Ovary (tissue), 9 donors: ENCODE measurements around the gene PRELID3B. TPM values are rescaled to one million over a fixed set of nuclear protein-coding genes. Genes with fewer than 3 reads are reported as not detected.

Experiments used
- DNase-seq, 5 donors: peaks; one replicate each; pipeline ENCODE4 v3.0.0-alpha.2; 2019 to 2020
- H3K27ac ChIP-seq, 2 donors: fragments of 200-600 bp; one replicate each; pipeline versions ENCODE4 v1.5.1 to v1.8.0; 2019 to 2022
- H3K27me3 ChIP-seq: fragments of 200-600 bp; one replicate; pipeline ENCODE4 v1.8.0; 2022
- H3K36me3 ChIP-seq: fragments of 200-600 bp; sonication (generic); one replicate; pipeline ENCODE4 v1.5.1; 2019
- H3K4me1 ChIP-seq: one replicate; pipeline ENCODE4 v1.8.1; 2013; ENCODE audit warnings: mild to moderate bottlenecking, moderate library complexity; ENCODE audit not compliant: insufficient read depth
- H3K4me3 ChIP-seq: fragments of 200-600 bp; sonication (generic); one replicate; pipeline ENCODE4 v1.5.1; 2017
- H3K9me3 ChIP-seq, 2 donors: fragments of 200-600 bp in 1 of 2; sonication (generic) in 1 of 2; one replicate each; pipeline versions ENCODE4 v1.5.1 to v1.8.1; 2013 to 2019; ENCODE audit warnings: mild to moderate bottlenecking in 1 of 2, moderate library complexity in 1 of 2
- CTCF ChIP-seq, 3 donors: fragments of 450-650 bp in 2 of 3; fragments of 200-600 bp in 1 of 3; IDR thresholded peaks; one replicate each; pipeline versions ENCODE4 v1.5.1 to v1.8.0; 2016 to 2022; ENCODE audit warnings: antibody characterized with exemption in 3 of 3, mild to moderate bottlenecking in 1 of 3
- EP300 ChIP-seq: sonication (generic); formaldehyde crosslinking; IDR thresholded peaks from one replicate; pipeline ENCODE4 v1.6.1; 2017; ENCODE audit warnings: antibody characterized with exemption
- POLR2A ChIP-seq: fragments of 450-650 bp; IDR thresholded peaks from one replicate; pipeline ENCODE4 v1.6.1; 2017; ENCODE audit warnings: antibody characterized with exemption, mild to moderate bottlenecking, moderate library complexity
- WGBS, 3 donors: extraction: QIAGEN DNeasy Blood & Tissue Kit in 1 of 3; methylation state at CpG; one replicate each; pipeline versions ENCODE4 v1.1.5 to v1.1.7; 2013 to 2017; 5-methylcytosine and 5-hydroxymethylcytosine counted together
- intact Hi-C, 4 donors: fragments of 100-400 bp; cut with DNase I; formaldehyde crosslinking; loops; one replicate each; pipeline versions ENCODE4 v1.11.0 to v1.15.1; 2022 to 2023
- polyA plus RNA-seq, 2 donors: library from polyadenylated mRNA; stranded (reverse); fragments of 200-250 nt in 1 of 2; fragments of 350-450 nt in 1 of 2; fragmentation: Illumina TruSeq in 1 of 2; extraction: RNeasy Lipid Tissue Mini Kit (QIAGEN cat#74804) in 1 of 2; gene quantifications; one replicate each; pipeline ENCODE4 v1.2.3, GENCODE V29; 2013 to 2014
- total RNA-seq, 7 donors: library from RNA; depleted of rRNA in 2 of 7; stranded (reverse); fragments of >200 nt in 2 of 7; fragmentation: NEBNext Ultra II Directional in 3 of 7; extraction: Animal tissue kit (Norgen Biotek cat#: 25700) in 3 of 7; gene quantifications; one replicate each; pipeline versions ENCODE4 v1.1.0 to v1.2.4, GENCODE V29; 2016 to 2023
- donor health status: DM: no; HTN: no; CAD: no; lungs with moderate emphysema.
- donor health status: DM: no; HTN: no; CAD: no.
- donor health status: Bipolar disorder and iron deficiency.
- donor health status: DM: yes; HTN: yes; CAD: no.
- donor health status: DM: no; HTN: no; CAD: no.
- donor health status: DM: yes; HTN: yes; CAD: no.

Gene PRELID3B
- total and polyA plus RNA-seq, 9 donors = 16.8 to 40.8 (median 29.2) TPM

GRCh38 chr20:59082981-59083380 is 40.4 kb upstream of the PRELID3B start:
- Histone ChIP-seq H3K27ac (no peak overlapping the region), H3K4me1 (no peaks in the 10 kb centered on the region), H3K36me3 (no peaks in the 10 kb centered on the region), H3K27me3 (no peaks in the 10 kb centered on the region), H3K4me3 (no peak overlapping the region), H3K9me3 (peaks cover 0 to 3% of the 10 kb centered on the region in 2 donors)
- WGBS, 3 donors = 60 to 90% (median 77%) methylated on average over 1 of the region's 1 CpG
- intact Hi-C loops = no loop called here
- DNase-seq = no peak
- TF ChIP-seq EP300 (no peak), POLR2A (no peak), CTCF (IDR thresholded peaks at IDR 0.05) (no peak)

DNA sequence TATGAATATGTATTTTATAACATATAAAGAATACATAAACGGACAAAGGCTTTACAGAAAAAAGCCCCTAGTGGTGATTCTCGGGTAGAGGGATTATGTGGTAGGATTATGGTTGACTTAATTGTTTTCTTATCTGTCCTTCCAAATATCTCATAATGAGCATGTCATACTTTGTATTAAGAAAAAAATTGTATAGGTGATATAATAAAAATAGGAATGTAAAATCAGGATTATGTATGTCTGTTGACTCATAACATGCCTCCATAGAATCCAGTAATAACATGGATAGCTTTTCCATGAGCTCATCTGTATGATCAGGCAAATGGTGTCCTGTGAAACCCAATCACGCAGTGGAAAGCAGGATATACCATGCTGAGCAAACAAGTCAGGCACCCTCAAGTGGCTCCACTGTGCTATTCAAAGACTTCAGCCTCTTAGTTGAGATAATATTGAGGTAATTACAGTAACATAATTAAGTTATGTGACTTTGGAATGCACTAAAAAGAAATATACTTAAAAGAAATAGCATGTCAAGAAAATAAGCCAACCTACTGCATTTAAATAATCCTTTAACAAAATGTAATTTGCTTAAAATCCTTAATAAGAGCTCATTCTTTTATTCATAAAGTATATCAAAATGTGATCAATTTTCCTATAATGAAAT is 39.6 kb upstream of the PRELID3B start:
- 35 to 39% (median 36%) methylated on average over 3 of the region's 3 CpGs for WGBS, 3 donors
- Histone ChIP-seq H3K27ac (no peak overlapping the region), H3K4me1 (no peaks in the 10 kb centered on the region), H3K27me3 (no peaks in the 10 kb centered on the region), H3K4me3 (no peak overlapping the region), H3K36me3 (no peaks in the 10 kb centered on the region), H3K9me3 (peaks cover 0 to 3% of the 10 kb centered on the region in 2 donors)
- DNase-seq = no peak
- intact Hi-C loops = no loop called here
- no peak for TF ChIP-seq CTCF (IDR thresholded peaks at IDR 0.05)
- no peak for TF ChIP-seq POLR2A
- TF ChIP-seq EP300 = no peak

DNA sequence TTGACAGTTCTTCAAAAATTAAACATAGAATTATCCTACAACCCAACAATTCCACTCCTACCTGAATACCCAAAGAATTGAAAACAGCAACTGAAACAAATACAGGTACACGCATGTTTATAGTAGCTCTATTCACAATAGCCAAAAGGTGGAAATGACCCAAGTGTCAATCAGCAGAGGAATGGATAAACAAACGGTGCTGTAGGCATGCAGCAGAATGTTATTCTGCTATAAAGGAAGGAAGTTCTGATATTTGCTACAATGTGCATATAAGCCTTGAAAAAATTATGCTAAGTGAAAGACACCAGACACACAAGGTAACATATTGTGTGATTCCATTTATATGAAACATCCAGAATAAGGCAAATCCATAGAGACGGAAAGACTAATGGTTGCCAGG is 38.5 kb upstream of the PRELID3B start:
- WGBS, 3 donors = 63 to 69% (median 67%) methylated on average over 3 of the region's 3 CpGs
- Histone ChIP-seq H3K4me1 (no peaks in the 10 kb centered on the region), H3K27me3 (no peaks in the 10 kb centered on the region), H3K27ac (no peak overlapping the region), H3K4me3 (no peak overlapping the region), H3K36me3 (no peaks in the 10 kb centered on the region), H3K9me3 (no peaks in the 10 kb centered on the region)
- DNase-seq = no peak
- no peak for TF ChIP-seq EP300
- no peak for TF ChIP-seq POLR2A
- intact Hi-C loops = no loop called here

- WGBS, 3 donors = 81 to 84% (median 83%) methylated on average over 5 of the region's 5 CpGs
- H3K9me3 ChIP-seq = no peaks in the 10 kb centered on the region
- no peaks in the 10 kb centered on the region for H3K36me3 ChIP-seq
- no peaks in the 10 kb centered on the region for H3K27me3 ChIP-seq
- no peaks in the 10 kb centered on the region for H3K4me1 ChIP-seq
- no peak overlapping the region for H3K27ac ChIP-seq
- intact Hi-C loops = no loop called here
- no peak overlapping the region for H3K4me3 ChIP-seq
- DNase-seq = no peak
- no peak for TF ChIP-seq CTCF (IDR thresholded peaks at IDR 0.05)
- no peak for TF ChIP-seq POLR2A
- TF ChIP-seq EP300 = no peak
These were observed 35.6 kb upstream of the PRELID3B start for GRCh38 chr20:59078231-59078630.

GRCh38 chr20:59077705-59078104 is 35.1 kb upstream of the PRELID3B start:
- 22 to 53% (median 23%) methylated on average over 1 of the region's 1 CpG for WGBS, 3 donors
- Histone ChIP-seq H3K27ac (no peak overlapping the region), H3K36me3 (no peaks in the 10 kb centered on the region), H3K4me1 (no peaks in the 10 kb centered on the region), H3K4me3 (no peak overlapping the region), H3K9me3 (no peaks in the 10 kb centered on the region), H3K27me3 (no peaks in the 10 kb centered on the region)
- intact Hi-C loops = no loop called here
- DNase-seq = no peak
- TF ChIP-seq POLR2A = no peak
- no peak for TF ChIP-seq CTCF (IDR thresholded peaks at IDR 0.05)
- no peak for TF ChIP-seq EP300
